GM18858 (cell line): Measurements from ENCODE around the gene LRBA.

ENCODE experiments used
- ATAC-seq: cut with Tn5 transposase; IDR thresholded peaks from one replicate; pipeline ENCODE4 v1.9.1; 2021; ENCODE audit not compliant: unreplicated experiment

The LRBA gene

DNA sequence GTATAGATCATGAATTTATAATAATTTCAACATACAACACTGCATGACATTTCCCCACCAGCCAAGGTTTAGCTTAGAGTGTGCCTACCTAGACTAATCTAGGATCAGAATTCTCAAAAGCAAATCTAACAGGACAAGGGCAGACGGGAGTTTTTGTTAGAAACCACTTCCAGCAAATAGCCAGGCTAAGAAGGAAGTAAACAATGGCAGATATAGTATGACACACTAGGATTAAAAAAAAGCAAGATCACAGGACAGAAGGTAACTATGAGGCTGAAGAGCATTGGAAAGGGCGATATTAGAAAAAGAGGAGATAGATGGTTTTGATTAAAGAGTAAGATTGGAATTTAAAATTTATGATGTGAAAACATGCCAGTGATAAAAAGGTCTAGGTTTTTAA is 124.8 kb downstream of the LRBA start:
- no peak for ATAC-seq

DNA sequence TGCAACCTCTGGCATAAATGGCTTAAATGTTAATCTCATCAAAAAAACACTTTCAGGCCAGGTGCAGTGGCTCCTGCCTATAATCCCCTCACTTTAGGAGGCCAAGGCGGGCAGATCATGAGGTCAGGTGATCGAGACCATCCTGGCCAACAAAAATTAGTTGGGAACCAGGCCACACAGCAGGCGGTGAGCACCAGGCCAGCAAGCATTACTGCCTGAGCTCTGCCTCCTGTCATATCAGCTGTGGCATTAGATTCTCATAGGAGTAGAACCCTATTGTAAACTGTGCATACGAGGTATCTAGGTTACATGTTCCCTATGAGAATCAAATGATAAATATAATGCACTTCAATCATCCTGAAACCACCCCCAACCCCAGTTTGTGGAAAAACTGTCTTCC is 125.8 kb downstream of the LRBA start:
- no peak for ATAC-seq

GRCh38 chr4:150888625-150889024 is 126.5 kb downstream of the LRBA start:
- ATAC-seq: no peak

DNA sequence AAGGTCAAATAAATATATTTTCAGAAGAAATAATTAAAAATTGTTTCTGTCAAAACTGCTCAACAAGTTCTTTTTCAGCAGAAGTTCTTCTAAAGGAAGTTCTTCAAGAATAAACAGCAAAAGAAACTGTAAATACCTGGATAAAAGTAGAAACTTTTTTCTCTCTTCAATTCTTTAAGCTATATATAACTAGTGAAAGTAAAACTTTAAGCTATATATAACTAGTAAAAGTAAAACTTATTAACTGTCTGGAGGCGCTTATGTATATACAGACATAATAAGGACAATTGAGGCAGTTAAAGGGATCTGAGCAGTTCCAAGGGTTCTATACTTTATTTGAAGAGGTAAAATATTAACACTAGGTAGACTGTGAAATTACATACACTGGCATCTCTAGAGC is 126.9 kb downstream of the LRBA start:
- ATAC-seq: no peak

GRCh38 chr4:150886597-150886996 is 128.5 kb downstream of the LRBA start:
- ATAC-seq: no peak

DNA sequence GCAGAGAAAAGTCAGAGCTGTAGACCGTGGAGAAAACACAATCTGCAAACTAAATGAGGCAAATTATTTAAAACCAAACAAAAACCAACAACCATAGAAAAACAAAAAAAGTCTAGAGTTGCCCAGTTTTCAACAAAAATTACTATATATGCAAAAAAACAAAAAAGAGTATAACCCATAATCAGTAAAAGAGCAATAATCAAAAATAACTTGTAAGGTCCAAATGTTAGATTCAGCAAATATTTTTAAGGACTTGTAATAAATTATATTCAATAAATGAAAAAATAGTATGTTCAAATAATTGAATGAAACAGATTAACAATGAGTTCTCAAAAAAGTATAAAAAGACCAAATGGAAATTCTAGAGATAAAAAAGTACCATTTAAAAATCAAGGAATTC is 130.5 kb downstream of the LRBA start:
- ATAC-seq: no peak

- no peak for ATAC-seq
Observed at GRCh38 chr4:150875367-150875766, 139.7 kb downstream of the LRBA start.

DNA sequence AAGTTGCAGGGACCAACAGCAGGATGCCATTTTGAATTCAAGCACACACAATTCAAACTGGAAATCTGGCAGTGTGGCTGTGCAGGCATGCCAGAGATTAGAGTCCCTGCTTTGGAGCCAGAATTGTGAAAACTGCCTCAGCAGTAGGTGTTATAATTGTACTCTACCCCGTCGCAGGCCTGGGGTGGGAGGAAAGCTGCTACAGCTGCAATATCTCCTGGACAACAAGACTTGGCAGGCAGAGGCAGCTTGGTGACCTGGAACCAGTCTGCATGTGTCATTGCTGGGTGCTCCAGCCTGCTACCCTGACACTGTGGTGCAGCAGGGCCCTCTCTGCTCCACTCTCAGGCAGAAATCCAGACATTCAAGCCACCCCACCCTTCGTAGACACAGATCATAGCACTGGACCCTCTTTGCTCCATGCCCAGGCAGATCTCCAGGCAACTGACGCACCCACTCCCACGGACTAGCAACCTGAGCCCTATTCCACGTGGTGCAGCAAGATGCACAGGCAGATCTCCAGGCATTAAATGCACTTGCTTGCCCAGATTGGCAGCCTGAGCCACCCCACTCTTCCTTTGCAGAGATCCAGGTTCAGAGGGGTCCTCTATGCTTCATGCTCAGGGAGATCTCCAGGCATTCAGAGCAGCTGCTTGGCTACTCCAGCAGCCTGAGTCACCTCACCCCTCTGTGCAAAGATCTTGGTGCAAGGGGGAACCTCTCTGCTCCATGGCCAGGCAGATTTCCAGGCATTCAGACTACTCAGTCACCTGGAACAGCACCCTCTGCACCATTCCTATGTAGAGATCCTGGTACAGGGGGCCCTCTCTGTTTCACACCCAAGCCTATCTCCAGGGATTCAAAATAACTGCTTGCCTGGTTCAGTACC is 140.5 kb downstream of the LRBA start:
- ATAC-seq: no peak

DNA sequence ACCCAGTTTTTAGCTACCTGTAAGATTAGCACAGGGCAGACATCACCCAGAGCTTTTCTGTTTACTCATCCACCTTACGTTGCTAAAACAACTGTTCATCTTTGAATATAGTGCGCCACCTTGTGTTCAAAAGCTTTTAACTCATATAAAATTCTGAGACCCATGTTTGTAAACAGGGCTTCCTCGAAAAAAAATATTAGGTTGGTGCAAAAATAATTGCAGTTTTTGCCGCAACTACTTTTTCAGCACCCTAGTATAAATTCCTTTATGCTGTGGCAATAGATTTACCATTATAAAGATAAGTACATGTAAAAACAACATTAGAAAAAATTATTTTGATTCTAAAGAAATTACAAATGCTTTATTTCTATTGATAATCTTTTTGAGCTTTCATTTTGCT is 147.9 kb downstream of the LRBA start:
- ATAC-seq: peak; percentile 89

DNA sequence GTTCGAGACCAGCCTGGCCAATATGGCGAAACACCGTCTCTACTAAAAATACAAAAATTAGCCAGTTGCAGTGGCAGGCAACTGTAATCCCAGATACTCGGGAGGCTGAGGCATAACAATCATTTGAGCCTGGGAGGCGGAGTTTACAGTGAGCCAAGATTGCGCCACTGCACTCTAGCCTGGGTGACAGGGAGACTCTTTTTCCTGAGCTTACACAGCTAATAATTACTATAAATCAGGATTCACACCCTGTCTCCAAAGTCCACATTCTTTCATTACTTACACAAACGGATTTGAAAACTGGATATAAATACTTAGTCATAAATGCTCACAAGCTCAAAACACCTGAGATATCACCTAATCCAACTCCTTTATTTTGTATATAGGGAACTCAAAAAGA is 151.6 kb downstream of the LRBA start:
- ATAC-seq: no peak

GRCh38 chr4:150862829-150863228 is 152.3 kb downstream of the LRBA start:
- no peak for ATAC-seq

GRCh38 chr4:150859453-150859852 is 155.6 kb downstream of the LRBA start:
- no peak for ATAC-seq

DNA sequence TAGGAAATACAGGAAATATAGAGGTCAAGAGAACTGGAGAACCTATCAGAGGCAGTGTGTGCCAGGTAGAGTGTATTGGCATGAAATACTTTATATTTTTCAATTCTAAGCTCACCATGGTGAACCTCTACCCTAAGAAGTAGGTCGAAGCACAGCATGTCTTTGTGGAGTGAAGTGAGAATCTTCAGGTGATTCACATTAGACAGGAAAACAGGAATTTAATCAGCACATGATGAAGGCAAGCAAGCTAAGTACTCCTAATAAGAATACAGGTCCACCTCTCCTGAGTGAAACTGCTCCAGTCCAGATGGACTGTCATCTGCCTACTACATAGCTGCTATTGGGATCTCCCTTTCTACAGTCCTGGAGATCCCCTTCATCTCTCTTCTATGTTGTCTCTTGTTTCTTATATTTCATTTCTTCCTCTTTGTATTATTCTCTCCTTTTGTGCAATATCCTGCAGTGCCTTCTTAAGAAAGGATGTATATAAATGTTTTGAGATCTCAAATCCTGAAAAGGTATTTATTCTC is 159.0 kb downstream of the LRBA start:
- ATAC-seq: no peak

DNA sequence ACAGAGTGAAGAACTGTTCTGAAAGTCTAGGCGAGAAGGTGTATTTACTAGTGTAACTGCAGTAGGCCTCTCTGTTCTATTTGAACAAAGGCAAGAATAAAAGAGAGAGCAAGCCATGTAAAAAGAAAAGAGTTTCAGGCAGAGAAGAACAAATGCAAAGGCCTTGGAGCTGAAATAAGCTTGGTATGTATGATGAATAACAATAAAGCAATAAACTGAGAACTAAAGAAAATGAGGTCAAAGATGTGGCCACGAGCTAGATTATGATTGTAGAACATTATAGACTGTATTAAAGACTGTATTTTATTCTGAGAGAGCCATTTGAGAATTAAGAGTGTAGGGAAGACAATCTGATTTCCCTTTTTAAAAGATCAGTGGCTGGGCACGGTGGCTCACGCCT is 160.5 kb downstream of the LRBA start:
- ATAC-seq: no peak

DNA sequence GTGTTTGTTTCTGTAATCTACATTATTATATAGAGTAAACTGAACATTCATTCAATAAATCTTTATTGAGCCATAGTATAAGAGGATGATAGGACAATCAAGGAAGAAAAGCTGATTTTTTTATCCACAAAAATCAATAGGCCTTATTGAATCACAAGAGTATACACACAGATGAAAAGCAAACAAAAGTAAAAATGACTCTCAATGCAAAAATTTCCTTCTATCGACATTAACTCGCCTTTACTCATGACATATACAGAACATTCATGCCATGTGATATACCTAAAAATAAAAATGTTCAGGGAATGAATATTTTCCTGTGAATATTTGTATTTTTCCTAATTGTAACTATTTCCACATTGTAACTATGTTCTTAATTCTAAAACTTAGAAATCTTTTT is 161.2 kb downstream of the LRBA start:
- no peak for ATAC-seq

- ATAC-seq: no peak
Observed at GRCh38 chr4:150852216-150852615, 162.9 kb downstream of the LRBA start.

DNA sequence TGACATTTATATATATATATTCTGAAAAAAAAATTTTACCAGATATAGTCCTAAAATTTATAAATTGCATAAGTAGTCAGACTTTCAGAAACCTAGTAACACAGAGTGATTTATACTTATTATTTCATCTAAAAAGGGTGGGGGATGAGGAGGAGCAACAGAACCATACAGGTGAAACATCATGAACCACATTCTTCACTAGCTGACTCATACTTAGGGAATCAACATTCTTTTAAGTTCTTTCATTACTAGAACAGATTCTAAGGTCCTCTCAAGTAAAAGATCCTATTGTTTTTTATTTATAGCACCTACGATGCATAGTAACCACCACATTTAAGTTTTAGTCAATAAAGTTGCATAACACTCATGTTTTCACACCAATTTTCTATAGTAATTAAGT is 166.1 kb downstream of the LRBA start:
- no peak for ATAC-seq

GRCh38 chr4:150828159-150828558 is 186.9 kb downstream of the LRBA start:
- peak; percentile 95 for ATAC-seq

GRCh38 chr4:150827226-150827625 is 187.9 kb downstream of the LRBA start:
- ATAC-seq: no peak

GRCh38 chr4:150826306-150826705 is 188.8 kb downstream of the LRBA start:
- ATAC-seq: no peak

GRCh38 chr4:150822407-150822806 is 192.7 kb downstream of the LRBA start:
- ATAC-seq: no peak

- no peak for ATAC-seq
Observed at GRCh38 chr4:150821641-150822040, 193.4 kb downstream of the LRBA start.

GRCh38 chr4:150820409-150820808 is 194.7 kb downstream of the LRBA start:
- ATAC-seq: no peak
